Right renal pelvis (tissue), 4 donors: ENCODE results near the gene GRIFIN. TPM values are rescaled to one million over a fixed set of nuclear protein-coding genes. Genes with fewer than 3 reads are reported as not detected.

Source experiments
- DNase-seq, 4 donors: peaks; one replicate each; pipeline ENCODE4 v3.0.0-alpha.2; 2013; ENCODE audit warnings: low read depth in 4 of 4, low spot score in 3 of 4, missing footprints in 1 of 4
- polyA plus RNA-seq, 4 donors: library from polyadenylated mRNA; unstranded; fragments of 120-200 nt; gene quantifications; one replicate each; pipeline ENCODE4 v1.2.1, GENCODE V29; 2013; ENCODE audit not compliant: insufficient read length in 4 of 4

The GRIFIN gene
- polyA plus RNA-seq, 4 donors, result 0.30 TPM; not detected in 3

DNA sequence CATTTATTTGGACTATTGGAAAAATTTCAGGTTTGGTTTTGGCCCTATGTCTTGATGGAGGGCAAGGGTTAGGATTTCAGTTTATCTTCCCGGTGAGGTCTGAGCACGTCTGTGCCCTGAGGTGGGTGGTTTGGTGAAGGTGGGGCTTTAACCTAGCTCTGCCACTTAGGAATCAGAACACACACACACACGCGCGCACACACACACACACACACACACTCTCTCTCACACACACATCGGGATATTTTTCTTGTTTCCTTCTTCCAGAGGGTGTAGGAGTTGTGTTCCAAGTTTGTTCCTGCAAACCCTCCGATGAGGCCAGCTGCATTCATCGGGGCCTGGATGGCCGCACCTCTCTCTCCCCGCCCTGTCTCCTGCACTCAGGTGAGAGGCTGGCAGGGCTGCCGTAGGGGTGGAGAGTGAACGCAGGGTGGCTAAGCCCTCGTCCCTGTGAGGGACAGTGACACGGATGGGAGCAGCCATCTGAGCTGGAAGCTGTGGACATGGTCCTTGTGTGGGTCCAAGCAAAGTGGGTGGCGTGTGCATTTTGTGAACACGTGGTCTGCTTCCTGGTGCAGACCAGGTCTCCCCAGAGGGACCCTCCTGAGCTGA lies 38.6 kb downstream of the GRIFIN start:
- no peak for DNase-seq

DNA sequence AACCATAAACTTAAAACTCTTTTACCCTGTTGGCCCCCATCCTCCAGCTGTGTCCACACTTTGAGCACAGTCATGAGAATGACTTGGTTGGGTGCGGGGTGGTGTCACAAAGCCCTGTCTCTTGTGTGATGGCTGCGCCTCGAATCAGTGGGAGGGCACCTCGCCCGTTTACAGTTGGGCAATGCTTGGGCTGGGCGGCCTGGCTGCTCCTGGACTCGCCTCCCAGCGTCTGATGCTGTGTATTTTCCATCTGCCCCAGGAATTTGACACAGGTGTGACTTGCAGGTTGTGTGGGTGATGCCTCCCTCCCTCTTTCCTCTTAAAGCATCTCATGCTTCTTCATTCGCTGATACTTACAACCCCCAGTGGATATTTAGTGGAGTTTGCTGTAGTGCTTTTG lies 39.1 kb downstream of the GRIFIN start:
- no peak for DNase-seq

DNA sequence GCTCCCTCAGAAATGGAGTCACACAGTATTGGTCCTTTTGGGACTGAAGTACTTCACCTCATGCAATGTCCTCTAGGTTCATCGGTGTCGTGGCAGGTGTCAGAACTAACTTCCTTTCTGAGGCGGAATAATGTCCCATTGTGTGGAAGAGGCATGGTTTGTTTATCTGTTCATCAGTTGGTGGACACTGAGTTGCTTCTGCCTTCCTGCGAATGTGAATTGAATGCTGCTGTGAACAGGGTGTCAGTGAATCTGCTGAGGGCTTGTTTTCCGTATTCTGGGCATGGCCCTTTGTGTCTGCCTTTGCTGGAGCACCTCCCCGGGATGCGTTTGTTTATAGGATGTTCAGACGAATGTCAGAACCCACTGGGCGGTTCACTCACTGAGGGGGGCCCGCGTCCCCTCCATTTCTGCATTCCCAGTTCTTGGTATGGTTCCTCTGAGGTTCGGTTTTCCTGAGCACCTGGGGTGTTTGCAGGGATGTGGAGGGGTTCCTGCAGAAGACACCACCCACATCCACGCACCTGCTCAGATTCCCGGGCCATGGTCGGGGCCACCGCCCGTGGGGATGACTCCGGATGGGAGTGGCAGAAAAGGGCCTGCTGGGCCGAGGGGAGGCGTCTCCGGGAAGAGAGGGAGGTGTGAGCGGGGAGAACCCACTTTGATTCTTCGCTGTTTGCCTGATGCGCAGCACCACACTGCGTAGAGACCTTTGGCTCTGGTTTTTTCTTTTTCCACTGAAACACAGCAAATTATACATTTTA lies 39.7 kb downstream of the GRIFIN start:
- no peak for DNase-seq

DNA sequence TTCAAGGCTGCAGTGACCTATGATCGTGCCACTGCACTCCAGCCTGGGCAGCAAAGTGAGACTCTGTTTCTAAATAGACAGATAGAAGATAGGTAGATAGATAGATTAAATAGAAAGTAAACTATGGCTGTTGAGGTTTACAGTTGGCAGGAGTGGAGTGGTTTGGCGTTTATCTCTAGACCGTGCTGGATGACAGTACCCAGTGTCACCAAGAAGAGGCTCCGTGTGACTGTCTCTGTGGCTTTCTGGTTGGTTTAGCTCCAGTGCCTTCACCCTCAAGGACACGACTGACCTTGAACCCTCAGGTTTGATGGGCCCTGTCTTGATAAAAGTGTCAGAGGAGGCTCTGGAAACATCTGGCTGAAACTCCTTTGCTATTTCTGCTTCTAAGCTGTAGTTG lies 41.1 kb downstream of the GRIFIN start:
- DNase-seq, result no peak

DNA sequence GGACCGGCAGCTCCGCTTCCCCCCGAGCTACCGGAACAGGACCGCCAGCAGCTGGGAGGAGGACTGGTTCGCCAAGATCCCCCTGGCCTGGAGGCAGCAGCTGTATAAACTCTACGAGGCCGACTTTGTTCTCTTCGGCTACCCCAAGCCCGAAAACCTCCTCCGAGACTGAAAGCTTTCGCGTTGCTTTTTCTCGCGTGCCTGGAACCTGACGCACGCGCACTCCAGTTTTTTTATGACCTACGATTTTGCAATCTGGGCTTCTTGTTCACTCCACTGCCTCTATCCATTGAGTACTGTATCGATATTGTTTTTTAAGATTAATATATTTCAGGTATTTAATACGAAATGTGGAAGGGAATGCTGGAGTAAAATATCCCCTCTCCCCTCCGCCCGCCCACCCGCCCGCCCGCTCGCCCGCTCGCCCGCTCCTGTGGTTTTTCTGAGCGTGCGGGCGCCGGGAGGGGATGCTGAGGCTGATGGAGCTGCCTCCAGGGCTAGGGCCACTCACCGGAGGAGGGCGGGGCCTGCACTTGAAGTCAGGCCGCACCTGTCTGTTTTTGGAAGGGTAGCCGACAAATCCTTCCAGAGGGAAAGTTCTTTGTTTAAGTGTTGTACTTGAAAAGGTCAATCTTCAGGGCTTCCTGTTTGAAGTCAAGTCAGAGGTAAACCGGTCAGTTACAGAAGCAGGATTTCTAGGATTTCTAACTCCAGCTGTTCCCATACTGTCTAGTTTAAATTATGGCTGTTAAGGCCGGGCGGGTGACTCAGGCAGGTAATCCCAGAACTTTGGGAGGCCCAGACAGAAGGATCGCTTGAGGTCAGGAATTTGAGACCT lies 42.3 kb downstream of the GRIFIN start:
- no peak for DNase-seq

DNA sequence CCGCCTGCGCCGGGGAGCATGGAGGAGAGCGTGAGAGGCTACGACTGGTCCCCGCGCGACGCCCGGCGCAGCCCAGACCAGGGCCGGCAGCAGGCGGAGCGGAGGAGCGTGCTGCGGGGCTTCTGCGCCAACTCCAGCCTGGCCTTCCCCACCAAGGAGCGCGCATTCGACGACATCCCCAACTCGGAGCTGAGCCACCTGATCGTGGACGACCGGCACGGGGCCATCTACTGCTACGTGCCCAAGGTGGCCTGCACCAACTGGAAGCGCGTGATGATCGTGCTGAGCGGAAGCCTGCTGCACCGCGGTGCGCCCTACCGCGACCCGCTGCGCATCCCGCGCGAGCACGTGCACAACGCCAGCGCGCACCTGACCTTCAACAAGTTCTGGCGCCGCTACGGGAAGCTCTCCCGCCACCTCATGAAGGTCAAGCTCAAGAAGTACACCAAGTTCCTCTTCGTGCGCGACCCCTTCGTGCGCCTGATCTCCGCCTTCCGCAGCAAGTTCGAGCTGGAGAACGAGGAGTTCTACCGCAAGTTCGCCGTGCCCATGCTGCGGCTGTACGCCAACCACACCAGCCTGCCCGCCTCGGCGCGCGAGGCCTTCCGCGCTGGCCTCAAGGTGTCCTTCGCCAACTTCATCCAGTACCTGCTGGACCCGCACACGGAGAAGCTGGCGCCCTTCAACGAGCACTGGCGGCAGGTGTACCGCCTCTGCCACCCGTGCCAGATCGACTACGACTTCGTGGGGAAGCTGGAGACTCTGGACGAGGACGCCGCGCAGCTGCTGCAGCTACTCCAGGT lies 43.1 kb downstream of the GRIFIN start:
- DNase-seq, result no peak

DNA sequence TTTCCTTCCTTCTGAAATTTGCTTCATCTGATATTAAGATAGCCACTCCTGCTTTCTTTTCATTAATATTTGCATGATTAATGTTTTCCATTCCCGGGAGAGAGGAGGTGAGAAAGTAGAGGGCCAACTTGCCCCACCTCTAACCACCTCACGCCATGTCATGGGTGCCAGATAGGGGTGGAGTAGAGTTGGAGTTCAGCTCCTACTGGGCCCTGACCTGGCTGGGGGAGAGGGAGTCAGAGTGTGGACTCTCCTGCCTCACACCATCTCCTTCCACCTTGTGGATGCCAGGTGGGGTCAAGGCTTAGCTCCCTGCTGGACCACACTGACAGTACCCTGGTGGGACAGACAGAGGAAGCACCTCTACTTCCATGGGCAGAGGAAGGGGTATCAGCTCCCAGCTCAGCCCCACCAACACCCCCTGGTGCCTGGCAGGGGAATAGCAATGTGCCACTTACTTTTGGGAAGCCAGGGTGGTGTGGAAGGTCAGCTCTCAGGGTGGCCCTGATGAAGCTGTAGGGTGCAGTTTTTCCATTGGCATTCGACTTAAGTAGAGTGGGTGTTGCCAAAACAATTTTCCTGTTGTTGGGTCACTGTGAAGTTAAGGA lies 44.8 kb downstream of the GRIFIN start:
- no peak for DNase-seq

DNA sequence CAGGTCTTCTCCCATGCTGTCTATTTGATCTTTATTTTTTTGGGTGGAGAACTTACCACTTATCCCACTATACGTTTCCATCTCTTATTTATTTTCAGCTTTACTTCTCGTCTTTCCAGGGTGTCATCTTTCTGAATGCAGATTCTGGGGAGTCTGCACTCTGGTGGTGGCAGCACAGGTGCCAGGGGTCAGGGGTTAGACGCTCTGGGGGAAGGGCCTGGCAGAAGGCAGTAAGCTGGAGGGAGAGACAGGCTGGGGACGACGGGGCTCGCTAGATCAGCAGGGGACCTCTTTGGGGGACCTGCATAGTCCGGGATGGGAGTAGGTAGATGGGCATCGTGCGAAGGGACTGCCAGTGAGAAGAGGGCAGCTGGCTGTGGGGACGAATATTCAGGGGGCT lies 50.4 kb downstream of the GRIFIN start:
- DNase-seq, result no peak

Other genes with a start within 250 kb of the GRIFIN start
- 10 to 100 TPM; 22.6 to 26.9 (median 24.6) TPM for gene MAD1L1, start 243.5 kb downstream of the GRIFIN start, polyA plus RNA-seq
- 10 to 100 TPM; 36.4 to 39.9 (median 38.8) TPM for gene MRM2, start 234.2 kb downstream of the GRIFIN start, polyA plus RNA-seq
- gene NUDT1, start 234.2 kb downstream of the GRIFIN start, polyA plus RNA-seq, result 10 to 100 TPM; 18.0 to 23.5 (median 19.3) TPM
- gene SNX8, start 162.0 kb downstream of the GRIFIN start, polyA plus RNA-seq, result 10 to 100 TPM; 40.5 to 45.7 (median 42.6) TPM
- 100 to 1,000 TPM; 142 to 160 (median 147) TPM for gene EIF3B, start 121.6 kb downstream of the GRIFIN start, polyA plus RNA-seq
- gene CHST12, start 72.8 kb downstream of the GRIFIN start, polyA plus RNA-seq, result 10 to 100 TPM in 2 of 4 donors, 1 to 10 TPM in 2; 9.0 to 16.4 (median 10.3) TPM
- 10 to 100 TPM; 28.9 to 41.5 (median 33.1) TPM for gene LFNG, start 43.4 kb upstream of the GRIFIN start, polyA plus RNA-seq
- gene BRAT1, start 79.1 kb upstream of the GRIFIN start, polyA plus RNA-seq, result 10 to 100 TPM; 27.4 to 40.6 (median 27.6) TPM
- 10 to 100 TPM; 19.0 to 23.4 (median 22.4) TPM for gene IQCE, start 82.6 kb upstream of the GRIFIN start, polyA plus RNA-seq
- gene TTYH3, start 155.6 kb upstream of the GRIFIN start, polyA plus RNA-seq, result 100 to 1,000 TPM in 1 of 4 donors, 10 to 100 TPM in 3; 91.4 to 137 (median 93.9) TPM
- under 1 TPM in 3 of 4 donors, not detected in 1; 0.08 to 0.12 (median 0.10) TPM for gene AMZ1, start 211.8 kb upstream of the GRIFIN start, polyA plus RNA-seq